ENCODE data around the gene FGR.

The FGR gene

DNA sequence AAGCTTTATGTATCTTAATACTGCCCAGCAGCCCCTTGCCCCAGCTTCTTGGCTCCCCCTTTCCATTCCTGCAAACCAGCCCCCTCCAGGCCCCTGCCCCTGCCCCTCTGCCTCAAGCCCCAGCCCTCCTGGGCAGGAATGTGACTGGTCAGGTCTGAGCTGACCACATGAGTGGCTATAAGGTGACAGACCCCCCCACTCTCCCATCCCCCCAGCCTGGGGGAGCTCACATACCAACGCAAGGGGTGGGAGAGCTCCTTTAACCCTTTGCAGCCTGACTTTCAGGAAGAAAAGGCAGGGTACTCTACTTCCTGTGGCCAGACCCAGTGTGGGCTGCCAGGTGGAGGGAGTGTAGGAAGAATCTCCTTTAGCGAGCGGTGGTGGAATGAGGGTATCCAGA is 64.2 kb downstream of the FGR start:
- Histone ChIP-seq H3K4me1 (ENCODE audit: control insufficient read depth, low read length) (peaks cover 40% of the 10 kb centered on the region), H3K4me2 (ENCODE audit: low read length) (no peak overlapping the region), H3K27me3 (ENCODE audit: control insufficient read depth, low read length) (peaks cover 13% of the 10 kb centered on the region; the same call in 1 of the 2 replicates), H3F3A (ENCODE audit: control insufficient read depth, insufficient read depth) (peaks cover 8% of the 10 kb centered on the region; the same call in 1 of the 2 replicates), H3K27ac (ENCODE audit: low read depth, low read length) (no peak overlapping the region), H3K9me3 (ENCODE audit: control insufficient read depth, insufficient read depth, low read length) (no peaks in the 10 kb centered on the region), H3K9me2 (replicated peaks; ENCODE audit: control insufficient read depth, low read length) (no peaks in the 10 kb centered on the region), H3K36me3 (ENCODE audit: control insufficient read depth, low read length) (no peaks in the 10 kb centered on the region), H3K4me3 (ENCODE audit: low read length) (no peak overlapping the region), H4K20me1 (ENCODE audit: control insufficient read depth, insufficient read depth, low read depth, low read length) (peaks cover 15% of the 10 kb centered on the region; the same call in 1 of the 2 replicates), H3K79me2 (ENCODE audit: control insufficient read depth, low read length) (no peaks in the 10 kb centered on the region)
- TF ChIP-seq, protein P1, sequence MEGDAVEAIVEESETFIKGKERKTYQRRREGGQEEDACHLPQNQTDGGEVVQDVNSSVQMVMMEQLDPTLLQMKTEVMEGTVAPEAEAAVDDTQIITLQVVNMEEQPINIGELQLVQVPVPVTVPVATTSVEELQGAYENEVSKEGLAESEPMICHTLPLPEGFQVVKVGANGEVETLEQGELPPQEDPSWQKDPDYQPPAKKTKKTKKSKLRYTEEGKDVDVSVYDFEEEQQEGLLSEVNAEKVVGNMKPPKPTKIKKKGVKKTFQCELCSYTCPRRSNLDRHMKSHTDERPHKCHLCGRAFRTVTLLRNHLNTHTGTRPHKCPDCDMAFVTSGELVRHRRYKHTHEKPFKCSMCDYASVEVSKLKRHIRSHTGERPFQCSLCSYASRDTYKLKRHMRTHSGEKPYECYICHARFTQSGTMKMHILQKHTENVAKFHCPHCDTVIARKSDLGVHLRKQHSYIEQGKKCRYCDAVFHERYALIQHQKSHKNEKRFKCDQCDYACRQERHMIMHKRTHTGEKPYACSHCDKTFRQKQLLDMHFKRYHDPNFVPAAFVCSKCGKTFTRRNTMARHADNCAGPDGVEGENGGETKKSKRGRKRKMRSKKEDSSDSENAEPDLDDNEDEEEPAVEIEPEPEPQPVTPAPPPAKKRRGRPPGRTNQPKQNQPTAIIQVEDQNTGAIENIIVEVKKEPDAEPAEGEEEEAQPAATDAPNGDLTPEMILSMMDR (IDR thresholded peaks at IDR 0.05; ENCODE audit: low read depth, low read length, poor library complexity, severe bottlenecking): no peak
- no peak for TF ChIP-seq EZH2phosphoT487 (IDR thresholded peaks at IDR 0.05; ENCODE audit: borderline replicate concordance, low read length)

DNA sequence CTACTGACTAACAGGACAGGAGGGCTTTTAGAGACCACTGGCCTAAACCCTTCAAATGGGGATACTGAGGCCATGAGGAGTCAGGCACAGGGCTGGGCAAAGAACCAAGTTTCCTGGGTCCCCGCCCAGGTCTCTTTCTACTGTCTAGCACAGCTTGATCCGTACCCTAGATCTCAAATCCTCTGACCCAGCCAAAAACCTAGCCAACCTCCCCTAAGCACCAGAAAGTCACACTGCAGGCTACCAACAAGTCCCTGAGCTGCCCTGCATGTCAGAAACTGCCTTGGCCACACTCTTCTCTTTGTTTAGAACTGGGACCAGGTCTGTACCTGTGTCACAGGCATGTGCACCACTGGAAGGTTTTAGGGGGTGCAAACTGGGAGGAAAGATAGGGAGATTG is 64.6 kb downstream of the FGR start:
- Histone ChIP-seq H3K4me1 (ENCODE audit: control insufficient read depth, low read length) (peaks cover 40% of the 10 kb centered on the region), H3F3A (ENCODE audit: control insufficient read depth, insufficient read depth) (peaks cover 8% of the 10 kb centered on the region; the same call in 1 of the 2 replicates)

DNA sequence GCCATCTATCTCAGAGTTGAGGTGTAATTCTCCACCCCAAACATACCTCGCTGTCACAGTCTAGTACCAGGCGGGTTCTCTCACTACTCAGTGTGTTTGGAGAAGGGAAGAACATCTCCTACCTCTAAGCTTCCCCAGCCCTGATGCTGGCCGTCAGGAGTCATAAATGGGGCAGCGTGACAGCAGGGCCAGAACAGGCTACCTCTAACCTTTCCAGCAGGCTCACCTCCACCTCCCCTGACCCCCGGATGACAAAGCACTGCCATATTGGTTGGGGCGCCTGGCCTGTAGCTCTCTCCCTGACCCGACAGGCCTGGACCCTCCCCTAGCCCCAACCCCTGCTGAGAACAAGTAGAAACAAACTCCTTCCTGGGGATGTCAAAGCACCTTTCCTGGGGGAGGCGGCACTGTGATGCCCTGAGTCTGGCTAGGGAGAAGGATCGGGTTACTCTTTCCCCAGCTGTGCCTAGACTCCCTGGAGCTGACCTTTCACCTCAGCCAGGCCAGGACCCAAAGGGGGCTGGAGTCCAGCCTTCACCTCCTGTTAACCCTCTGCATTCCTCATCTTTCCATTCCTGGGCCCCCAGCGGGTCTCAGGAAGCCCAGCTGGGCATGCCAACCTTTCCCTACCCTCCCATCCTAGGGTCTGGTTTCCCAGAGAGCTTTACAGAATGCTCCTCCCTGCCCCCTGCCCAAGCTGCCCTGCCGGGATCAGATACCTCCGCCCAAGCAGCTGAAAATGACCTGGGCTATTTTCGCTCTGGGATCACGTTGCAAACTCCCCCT is 65.3 kb downstream of the FGR start:
- peaks cover 33% of the 10 kb centered on the region for H3K4me1 ChIP-seq (ENCODE audit: control insufficient read depth, low read length)
- H4K20me1 ChIP-seq (ENCODE audit: control insufficient read depth, insufficient read depth, low read depth, low read length): peaks cover 10% of the 10 kb centered on the region; the same call in 1 of the 2 replicates
- H3K4me2 ChIP-seq (ENCODE audit: low read length): no peak overlapping the region
- no peaks in the 10 kb centered on the region for H3K9me3 ChIP-seq (ENCODE audit: control insufficient read depth, insufficient read depth, low read length)
- peaks cover 8% of the 10 kb centered on the region; the same call in 1 of the 2 replicates for H3F3A ChIP-seq (ENCODE audit: control insufficient read depth, insufficient read depth)
- no peak overlapping the region for H3K27ac ChIP-seq (ENCODE audit: low read depth, low read length)
- no peak overlapping the region for H3K4me3 ChIP-seq (ENCODE audit: low read length)
- no peaks in the 10 kb centered on the region for H3K36me3 ChIP-seq (ENCODE audit: control insufficient read depth, low read length)
- no peaks in the 10 kb centered on the region for H3K79me2 ChIP-seq (ENCODE audit: control insufficient read depth, low read length)
- peaks cover 10% of the 10 kb centered on the region; the same call in 1 of the 2 replicates for H3K27me3 ChIP-seq (ENCODE audit: control insufficient read depth, low read length)
- H3K9me2 ChIP-seq (replicated peaks; ENCODE audit: control insufficient read depth, low read length): no peaks in the 10 kb centered on the region
- no peak for TF ChIP-seq EZH2phosphoT487 (IDR thresholded peaks at IDR 0.05; ENCODE audit: borderline replicate concordance, low read length)
- TF ChIP-seq, protein P1 (IDR thresholded peaks at IDR 0.05; ENCODE audit: low read depth, low read length, poor library complexity, severe bottlenecking): no peak

More for the DNA sequence above, 64.6 kb downstream of the FGR start:
- H3K27ac ChIP-seq (ENCODE audit: low read depth, low read length): no peak overlapping the region
- H3K9me3 ChIP-seq (ENCODE audit: control insufficient read depth, insufficient read depth, low read length): no peaks in the 10 kb centered on the region
- peaks cover 15% of the 10 kb centered on the region; the same call in 1 of the 2 replicates for H4K20me1 ChIP-seq (ENCODE audit: control insufficient read depth, insufficient read depth, low read depth, low read length)
- H3K27me3 ChIP-seq (ENCODE audit: control insufficient read depth, low read length): peaks cover 13% of the 10 kb centered on the region; the same call in 1 of the 2 replicates
- TF ChIP-seq EZH2phosphoT487 (IDR thresholded peaks at IDR 0.05; ENCODE audit: borderline replicate concordance, low read length): no peak
- TF ChIP-seq, protein P1 (IDR thresholded peaks at IDR 0.05; ENCODE audit: low read depth, low read length, poor library complexity, severe bottlenecking): no peak
- H3K79me2 ChIP-seq (ENCODE audit: control insufficient read depth, low read length): no peaks in the 10 kb centered on the region
- H3K4me2 ChIP-seq (ENCODE audit: low read length): no peak overlapping the region
- H3K36me3 ChIP-seq (ENCODE audit: control insufficient read depth, low read length): no peaks in the 10 kb centered on the region
- H3K9me2 ChIP-seq (replicated peaks; ENCODE audit: control insufficient read depth, low read length): no peaks in the 10 kb centered on the region
- H3K4me3 ChIP-seq (ENCODE audit: low read length): no peak overlapping the region

All from DOHH2 (cell line).